Gastrocnemius medialis (tissue), 4 donors: ENCODE results near the gene RND1. TPM values are rescaled to one million over a fixed set of nuclear protein-coding genes. Genes with fewer than 3 reads are reported as not detected.
"Not testable (repeated sequence)": the region's sequence is repeated elsewhere in the genome, so short reads cannot be mapped to it uniquely, and the experiment has no call there.

Experiments
- ATAC-seq, 2 donors: fragments of 150-250 bp; one replicate each; pipeline ENCODE4 v1.9.1; 2016
- DNase-seq, 2 donors: peaks; one replicate each; pipeline ENCODE4 v3.0.0-alpha.2; 2019
- H3K27ac ChIP-seq, 4 donors: fragments of 200-600 bp; sonication (generic); 1 replicate in 1 of 4; 2 replicates in 3 of 4; pipeline ENCODE4 v1.5.1; 2016 to 2018; ENCODE audit warnings: mild to moderate bottlenecking in 2 of 4, moderate library complexity in 1 of 4
- H3K27me3 ChIP-seq, 3 donors: fragments of 200-600 bp; sonication (generic) in 2 of 3; 1 replicate in 1 of 3; 2 replicates in 2 of 3; pipeline versions ENCODE4 v1.5.1 to v1.6.0; 2016 to 2019; ENCODE audit warnings: mild to moderate bottlenecking in 1 of 3, moderate library complexity in 1 of 3
- H3K36me3 ChIP-seq, 2 donors: fragments of 200-600 bp; sonication (generic) in 1 of 2; one replicate each; pipeline ENCODE4 v1.5.1; 2017 to 2018
- H3K4me1 ChIP-seq, 2 donors: fragments of 200-600 bp; sonication (generic) in 1 of 2; one replicate each; pipeline ENCODE4 v1.5.1; 2016 to 2017; ENCODE audit warnings: mild to moderate bottlenecking in 2 of 2
- H3K4me3 ChIP-seq, 4 donors: fragments of 200-600 bp; sonication (generic) in 3 of 4; 1 replicate in 1 of 4; 2 replicates in 3 of 4; pipeline ENCODE4 v1.5.1; 2016 to 2019; ENCODE audit warnings: mild to moderate bottlenecking in 2 of 4
- H3K9me3 ChIP-seq, 3 donors: fragments of 200-600 bp; sonication (generic) in 2 of 3; 1 replicate in 1 of 3; 2 replicates in 2 of 3; pipeline ENCODE4 v1.5.1; 2016 to 2019
- POLR2A ChIP-seq, 2 donors: fragments of 450-650 bp; IDR thresholded peaks; one replicate each; pipeline ENCODE4 v1.6.1; 2017; ENCODE audit warnings: antibody characterized with exemption in 2 of 2, mild to moderate bottlenecking in 2 of 2, moderate library complexity in 2 of 2
- in situ Hi-C, 4 donors: fragments of 200-750 bp; cut with MboI; loops; one replicate each; pipeline versions ENCODE4 v1.15.0 to v1.8.0; 2017; ENCODE audit warnings: low sequenced_read_pairs in 4 of 4
- intact Hi-C: fragments of 100-400 bp; cut with DNase I; formaldehyde crosslinking; loops from one replicate; pipeline ENCODE4 v1.15.1; 2023; ENCODE audit warnings: low total_unique reads
- total RNA-seq, 4 donors: library from RNA; depleted of rRNA; stranded (reverse); fragments of >200 nt; gene quantifications; one replicate each; pipeline versions ENCODE4 v1.1.0 to v1.2.3, GENCODE V29; 2016
- TF ChIP-seq, protein P1 (sequence below), 5 experiments: fragments of 450-650 bp in 3 of 5; fragments of 200-600 bp in 2 of 5; sonication (generic) in 2 of 5; IDR thresholded peaks in 4 of 5; conservative IDR thresholded peaks in 1 of 5; 1 replicate in 4 of 5; 2 replicates in 1 of 5; pipeline ENCODE4 v1.5.1; 2016 to 2019; ENCODE audit warnings: antibody characterized with exemption in 5 of 5, mild to moderate bottlenecking in 3 of 5, moderate library complexity in 3 of 5

The RND1 gene
- total RNA-seq, 4 donors from 2014 or later, result 0.36 TPM; not detected in 3

DNA sequence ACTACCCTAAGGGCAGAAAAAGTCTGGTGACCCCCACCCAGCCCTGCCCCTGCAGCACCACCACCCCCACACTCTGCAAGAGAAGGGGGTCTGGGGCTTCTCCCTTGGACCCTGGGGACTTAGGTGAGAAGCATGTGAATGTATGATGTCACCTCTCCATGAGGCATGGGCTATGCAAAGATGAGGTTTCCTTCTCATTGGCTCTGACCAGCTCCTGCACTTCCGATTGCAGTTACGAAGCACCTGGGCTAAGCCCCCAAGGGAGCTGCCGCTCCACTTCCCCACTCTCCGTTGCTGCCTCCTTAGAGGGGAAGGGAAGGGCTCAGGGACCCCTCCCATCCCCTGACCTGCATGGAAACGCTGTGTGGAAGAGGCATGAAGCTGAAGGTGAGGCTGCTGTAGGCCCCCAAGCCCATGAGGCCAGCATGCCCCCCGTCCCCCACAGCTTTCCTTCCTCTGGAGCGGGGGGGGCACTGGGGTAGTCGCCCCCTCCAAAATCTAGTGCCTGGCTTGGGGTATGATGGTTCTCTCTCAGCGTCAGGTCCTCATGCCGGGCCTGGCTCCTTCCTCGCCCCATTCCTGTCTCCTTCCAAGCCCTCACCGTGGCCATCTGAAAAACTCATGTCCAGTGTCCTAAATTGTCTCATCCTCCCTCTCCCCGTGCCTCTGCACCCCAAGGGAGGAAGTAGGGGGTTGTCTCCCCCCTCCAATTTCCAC is 8.2 kb downstream of the RND1 start:
- no peak for ATAC-seq
- Histone ChIP-seq H3K27me3 (no peaks in the 10 kb centered on the region), H3K4me1 (peaks cover 3 to 4% of the 10 kb centered on the region in 2 donors), H3K4me3 (no peak overlapping the region), H3K9me3 (no peaks in the 10 kb centered on the region), H3K27ac (no peak overlapping the region), H3K36me3 (no peaks in the 10 kb centered on the region)
- no peak for DNase-seq
- TF ChIP-seq POLR2A (IDR thresholded peaks at IDR 0.05), result no peak
- TF ChIP-seq, protein P1, sequence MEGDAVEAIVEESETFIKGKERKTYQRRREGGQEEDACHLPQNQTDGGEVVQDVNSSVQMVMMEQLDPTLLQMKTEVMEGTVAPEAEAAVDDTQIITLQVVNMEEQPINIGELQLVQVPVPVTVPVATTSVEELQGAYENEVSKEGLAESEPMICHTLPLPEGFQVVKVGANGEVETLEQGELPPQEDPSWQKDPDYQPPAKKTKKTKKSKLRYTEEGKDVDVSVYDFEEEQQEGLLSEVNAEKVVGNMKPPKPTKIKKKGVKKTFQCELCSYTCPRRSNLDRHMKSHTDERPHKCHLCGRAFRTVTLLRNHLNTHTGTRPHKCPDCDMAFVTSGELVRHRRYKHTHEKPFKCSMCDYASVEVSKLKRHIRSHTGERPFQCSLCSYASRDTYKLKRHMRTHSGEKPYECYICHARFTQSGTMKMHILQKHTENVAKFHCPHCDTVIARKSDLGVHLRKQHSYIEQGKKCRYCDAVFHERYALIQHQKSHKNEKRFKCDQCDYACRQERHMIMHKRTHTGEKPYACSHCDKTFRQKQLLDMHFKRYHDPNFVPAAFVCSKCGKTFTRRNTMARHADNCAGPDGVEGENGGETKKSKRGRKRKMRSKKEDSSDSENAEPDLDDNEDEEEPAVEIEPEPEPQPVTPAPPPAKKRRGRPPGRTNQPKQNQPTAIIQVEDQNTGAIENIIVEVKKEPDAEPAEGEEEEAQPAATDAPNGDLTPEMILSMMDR (IDR thresholded peaks at IDR 0.05 in 4 of 5, conservative IDR thresholded peaks at IDR 0.05 in 1 of 5), result no peak
- intact Hi-C loops, result no loop called here
- in situ Hi-C loops, result loop anchor here in 2 of 4 donors (10.0 to 25.0 kb wide), 2 partner anchors 77 to 130 kb away; partner anchors contain the start of genes DDN (in 1 of the 2) and WNT1 (in 1 of the 2)

DNA sequence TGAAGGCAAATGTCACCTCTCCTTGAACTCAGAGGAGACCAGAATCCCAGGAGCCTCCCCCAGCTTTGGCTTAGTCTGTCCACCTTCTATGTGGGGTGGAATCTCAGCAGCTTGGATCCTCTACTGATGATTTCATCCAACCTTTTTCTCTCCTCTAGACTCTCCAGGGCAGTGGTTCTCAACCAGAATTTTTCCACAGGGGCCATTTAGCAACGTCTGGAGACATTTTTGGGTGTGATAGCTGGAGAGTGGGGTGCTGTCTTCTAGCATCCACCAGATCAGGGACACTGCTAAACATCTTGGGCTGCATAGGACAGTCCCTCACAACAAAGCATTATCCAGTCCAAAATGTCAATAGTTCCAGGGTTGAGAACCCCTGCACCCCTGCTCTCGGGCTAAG is 9.3 kb downstream of the RND1 start:
- peaks cover 3 to 5% of the 10 kb centered on the region in 2 donors for H3K4me1 ChIP-seq
- no peak overlapping the region for H3K27ac ChIP-seq
- no peak for DNase-seq
- TF ChIP-seq, protein P1 (IDR thresholded peaks at IDR 0.05 in 4 of 5, conservative IDR thresholded peaks at IDR 0.05 in 1 of 5), result no peak
- no peak for TF ChIP-seq POLR2A (IDR thresholded peaks at IDR 0.05)
- no peak overlapping the region for H3K4me3 ChIP-seq
- in situ Hi-C loops (loop anchor here in 2 of 4 donors (10.0 to 25.0 kb wide), 2 partner anchors 78 to 131 kb away; partner anchors contain the start of genes DDN (in 1 of the 2) and WNT1 (in 1 of the 2)), intact Hi-C loops (no loop called here)
- H3K9me3 ChIP-seq, result no peaks in the 10 kb centered on the region
- H3K27me3 ChIP-seq, result no peaks in the 10 kb centered on the region
- H3K36me3 ChIP-seq, result no peaks in the 10 kb centered on the region
- ATAC-seq, result no peak

DNA sequence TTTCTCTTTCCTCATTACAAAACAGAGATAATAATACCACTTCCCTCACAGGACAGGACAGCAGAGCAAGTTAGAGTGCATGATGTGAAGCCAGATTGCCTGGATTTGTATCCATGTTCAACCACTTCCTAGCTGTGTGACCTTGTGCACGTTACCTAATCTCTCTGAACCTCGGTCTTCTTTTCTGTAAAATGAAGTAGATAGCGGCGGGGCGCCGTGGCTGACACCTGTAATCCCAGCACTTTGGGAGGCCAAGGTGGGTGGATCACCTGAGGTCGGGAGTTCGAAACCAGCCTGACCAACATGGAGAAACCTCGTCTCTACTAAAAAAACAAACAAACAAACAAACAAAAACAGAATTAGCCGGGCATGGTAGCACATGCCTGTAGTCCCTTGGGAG is 10.7 kb downstream of the RND1 start:
- H3K4me3 ChIP-seq, H3K36me3 ChIP-seq, DNase-seq, ATAC-seq, H3K27ac ChIP-seq, H3K27me3 ChIP-seq, H3K9me3 ChIP-seq: not testable (repeated sequence)
- H3K4me1 ChIP-seq, result peaks cover 17 to 19% of the 10 kb centered on the region in 2 donors
- in situ Hi-C loops (loop anchor here in 3 of 4 donors (5.0 to 25.0 kb wide), 4 partner anchors 32 to 132 kb away; partner anchors contain the start of genes DDN (in 1 of the 3) and WNT1 (in 1 of the 3)), intact Hi-C loops (loop anchor here (5.0 kb wide), 1 partner anchor 503 kb away; the partner anchor contains the start of gene ZNF641)

DNA sequence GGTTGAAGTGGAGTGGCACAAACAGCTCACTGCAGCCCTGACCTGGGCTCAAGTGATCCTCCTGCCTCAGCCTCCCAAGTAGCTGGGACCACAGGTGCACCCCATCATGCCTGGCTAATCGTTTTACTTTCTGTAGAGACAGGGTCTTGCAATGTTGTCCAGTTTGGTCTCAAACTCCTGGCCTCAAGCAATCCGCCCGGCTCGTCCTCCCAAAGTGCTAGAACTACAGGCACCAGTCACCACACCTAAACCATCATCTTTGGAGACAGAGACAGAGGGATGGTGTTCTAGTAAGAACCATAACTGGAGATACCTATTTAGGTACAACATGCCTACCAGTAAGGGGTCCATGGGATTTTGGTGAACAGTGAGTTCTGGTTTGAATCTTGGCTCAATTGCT is 11.2 kb downstream of the RND1 start:
- intact Hi-C loops (loop anchor here (5.0 kb wide), 1 partner anchor 502 kb away; the partner anchor contains the start of gene ZNF641), in situ Hi-C loops (loop anchor here in 3 of 4 donors (5.0 to 25.0 kb wide), 4 partner anchors 33 to 133 kb away; partner anchors contain the start of genes DDN (in 1 of the 3) and WNT1 (in 1 of the 3))
- no peak overlapping the region for H3K4me3 ChIP-seq
- TF ChIP-seq POLR2A (IDR thresholded peaks at IDR 0.05), result no peak
- TF ChIP-seq, protein P1 (IDR thresholded peaks at IDR 0.05 in 4 of 5, conservative IDR thresholded peaks at IDR 0.05 in 1 of 5), result no peak
- H3K27ac ChIP-seq, result no peak overlapping the region
- H3K9me3 ChIP-seq, result no peaks in the 10 kb centered on the region
- H3K27me3 ChIP-seq, result no peaks in the 10 kb centered on the region
- no peak for DNase-seq
- ATAC-seq, result no peak
- H3K4me1 ChIP-seq, result peaks cover 17 to 22% of the 10 kb centered on the region in 2 donors
- no peaks in the 10 kb centered on the region for H3K36me3 ChIP-seq
